Stimulated activated CD4-positive, alpha-beta T cell treated with anti-CD3 and anti-CD28 coated beads, TNF-alpha, amount 100 ng/mL, for 4 hours (primary cell): Measurements from ENCODE around the gene HCAR3.
"Not testable (repeated sequence)": the region's sequence is repeated elsewhere in the genome, so short reads cannot be mapped to it uniquely, and the experiment has no call there.

Experiments
- DNase-seq, 3 experiments: peaks; one replicate each; pipeline ENCODE4 v3.0.0-alpha.2; 2020; ENCODE audit warnings: low read depth in 3 of 3

HCAR3 gene

GRCh38 chr12:122716658-122717057, at the start of gene HCAR3:
TSS of gene HCAR3 (minus strand) at chr12:122716811. CDS start at chr12:122716737, 74 bp downstream.
- DNase-seq = not testable (repeated sequence)

GRCh38 chr12:122757568-122757967, 41.0 kb upstream of the HCAR3 start:
- no peak for DNase-seq

DNA sequence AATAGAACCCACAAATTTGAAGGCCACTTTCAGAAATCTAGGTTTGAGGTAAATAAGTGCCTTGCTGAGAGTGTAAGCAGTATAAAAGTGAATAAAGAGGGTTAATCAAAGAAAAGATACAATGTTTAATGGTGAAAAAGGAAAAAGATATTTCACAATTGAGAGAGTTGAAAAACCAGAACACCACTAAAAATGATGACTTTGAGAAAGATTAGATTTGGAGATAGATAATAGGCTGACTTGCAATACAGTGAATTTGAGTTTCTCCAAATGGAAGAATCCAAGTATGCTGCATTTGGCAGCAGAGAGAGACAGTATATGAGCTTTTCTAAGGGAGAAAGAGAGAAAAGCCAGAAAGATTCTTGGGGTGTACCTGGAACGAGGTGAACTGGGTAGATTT, 38.2 kb upstream of the HCAR3 start:
- DNase-seq = no peak

DNA sequence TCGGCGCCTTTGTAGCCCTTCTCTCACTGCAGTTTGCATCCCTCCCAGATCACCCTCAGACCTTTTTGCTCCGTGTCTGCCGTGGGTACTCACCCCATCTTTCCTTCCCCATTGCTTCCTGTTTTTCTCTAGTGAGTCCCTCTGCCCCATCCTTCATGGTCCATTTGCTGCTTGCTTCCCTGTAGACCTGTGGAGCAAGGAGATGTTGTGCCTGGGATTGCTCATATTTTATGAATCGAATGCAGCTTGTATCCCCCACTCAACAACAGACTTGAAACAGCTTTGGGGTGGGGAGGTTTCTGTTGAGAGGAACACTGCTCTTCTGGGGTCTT, 36.7 kb upstream of the HCAR3 start:
- no peak for DNase-seq

DNA sequence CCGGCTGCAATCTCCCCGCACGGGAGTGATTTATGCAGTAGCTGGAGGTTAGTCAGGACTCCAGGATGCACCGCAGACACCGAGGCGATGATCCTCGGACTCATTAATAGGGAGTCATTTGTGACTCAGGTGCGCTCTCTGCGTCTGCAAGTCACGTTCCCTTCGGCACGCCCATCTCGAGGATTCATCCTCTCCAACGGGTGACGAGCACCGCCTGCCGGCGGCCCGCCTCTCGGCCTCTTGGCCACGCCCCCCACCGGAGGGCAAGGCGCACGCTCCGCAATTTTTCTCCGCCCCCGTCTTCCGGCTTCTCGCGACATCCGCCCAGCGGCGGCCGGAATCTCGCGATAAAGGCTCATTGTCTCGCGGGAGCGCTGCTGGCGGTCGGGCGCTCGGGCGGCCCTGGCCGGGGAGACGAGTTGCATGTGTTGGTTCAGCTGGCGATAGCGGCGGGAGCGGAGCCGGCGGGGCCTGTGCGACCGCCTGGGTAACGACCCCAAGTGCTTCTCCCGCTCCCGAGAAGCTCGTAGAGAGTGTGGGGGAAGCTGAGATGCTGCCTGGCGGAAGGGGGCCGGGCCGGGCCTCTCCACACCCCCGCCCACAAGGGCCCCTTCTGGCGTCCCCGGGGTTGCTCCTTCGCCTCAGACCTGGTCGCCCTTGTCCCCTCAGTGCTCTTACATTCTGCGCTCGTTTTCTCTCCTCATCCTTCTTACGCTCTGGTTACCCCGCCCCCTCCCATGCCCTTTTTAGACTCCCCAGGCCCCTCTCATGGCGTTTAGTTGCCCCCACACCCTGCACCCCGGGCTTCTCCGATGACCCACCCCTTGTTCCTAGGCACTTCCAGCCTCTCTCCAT, 36.1 kb upstream of the HCAR3 start, which contains the start of gene DENR:
Gene DENR, plus strand, starts transcription at position 361 of the 855 bp plus-strand sequence. CDS start 878 bp downstream, outside the sequence.
- DNase-seq = peak; percentile 99 to 100 (median 99)

- DNase-seq = not testable (repeated sequence)
These were observed 34.3 kb upstream of the HCAR3 start for GRCh38 chr12:122750781-122751515.

DNA sequence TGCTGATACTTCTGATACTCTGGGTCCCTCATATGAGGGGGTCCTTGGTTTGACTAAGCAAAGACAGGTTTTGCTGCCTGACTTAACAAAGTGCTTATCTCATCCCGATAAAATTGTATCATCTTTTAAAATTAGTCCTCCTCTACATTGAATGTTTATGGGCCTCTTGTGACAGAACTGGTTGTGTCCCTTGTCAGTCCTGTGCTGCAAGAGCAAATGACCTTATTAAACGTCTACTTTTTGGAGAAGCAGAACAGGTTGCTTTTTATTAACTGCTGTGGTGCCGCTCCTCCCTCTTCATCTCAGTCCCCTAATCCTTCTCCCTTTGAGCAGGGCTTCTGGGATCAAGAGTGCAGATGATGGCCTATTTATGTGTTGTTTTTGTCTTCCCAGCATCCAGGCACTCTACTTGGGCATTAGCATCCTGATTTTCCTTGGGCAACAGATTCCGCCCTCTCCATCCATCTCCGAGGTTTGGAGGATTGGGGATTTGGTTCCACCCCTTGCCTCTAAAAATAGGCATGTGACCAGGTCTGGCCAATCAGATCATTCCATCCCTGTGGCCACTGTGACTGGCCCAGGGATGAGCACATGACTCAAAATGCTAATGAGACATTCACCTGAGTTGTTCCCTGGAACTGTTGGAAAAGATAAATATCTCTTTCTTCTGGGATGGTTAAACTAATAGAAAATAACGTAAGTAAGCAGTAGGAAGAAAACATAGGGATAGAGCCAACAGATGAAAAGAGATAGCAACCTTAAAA, 33.1 kb upstream of the HCAR3 start:
- DNase-seq = no peak

GRCh38 chr12:122747224-122748135, 30.9 kb upstream of the HCAR3 start:
- DNase-seq = no peak

DNA sequence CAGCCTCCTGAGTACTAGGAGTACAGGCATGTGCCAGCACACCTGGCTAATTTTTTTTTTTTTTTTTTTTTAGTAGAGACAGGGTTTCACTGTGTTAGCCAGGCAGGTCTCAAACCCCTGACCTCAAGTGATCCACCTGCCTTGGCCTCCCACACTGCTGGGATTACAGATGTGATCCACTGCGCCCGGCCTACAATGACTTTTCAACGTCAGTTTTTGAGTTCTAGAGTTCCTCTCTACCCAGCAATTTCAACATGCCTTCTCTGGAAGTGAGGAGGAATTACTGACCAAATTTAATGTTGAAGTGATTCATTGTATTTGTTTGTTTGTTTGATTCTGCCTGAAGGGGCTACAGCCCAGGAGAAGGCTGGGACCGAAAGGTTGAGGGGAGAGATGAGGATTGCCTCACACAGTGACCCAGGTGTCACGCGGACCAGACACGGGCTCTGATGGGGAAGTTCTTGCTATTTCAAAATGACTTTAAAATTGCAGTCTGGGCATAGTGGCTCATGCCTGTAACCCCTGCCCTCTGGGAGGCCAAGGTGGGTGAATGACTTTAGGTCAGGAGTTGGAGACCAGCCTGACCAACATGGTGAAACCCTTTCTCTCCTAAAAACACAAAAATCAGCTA, 27.4 kb upstream of the HCAR3 start:
- DNase-seq = no peak

DNA sequence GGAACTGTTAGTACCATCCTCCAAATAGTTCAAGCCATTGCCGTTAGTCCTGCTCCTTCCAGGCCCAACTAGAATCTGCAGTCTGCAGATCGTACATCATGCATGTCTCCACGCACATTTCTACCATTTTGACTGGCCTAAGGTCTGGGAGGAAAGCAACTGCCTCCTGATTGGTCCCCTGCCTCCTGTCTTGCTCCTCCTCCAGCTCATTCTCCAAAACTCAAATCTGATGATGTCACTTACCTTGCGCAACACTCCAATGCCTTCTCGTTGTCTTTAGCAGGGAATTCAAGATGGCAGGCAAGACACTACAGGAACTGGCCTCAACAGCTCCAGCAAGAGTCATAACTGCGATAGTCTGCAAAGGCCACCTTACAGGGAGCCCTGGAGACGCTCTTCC, 23.7 kb upstream of the HCAR3 start:
- DNase-seq = no peak

GRCh38 chr12:122738571-122738970, 22.0 kb upstream of the HCAR3 start:
- no peak for DNase-seq

GRCh38 chr12:122732611-122733010, 16.0 kb upstream of the HCAR3 start:
- DNase-seq = no peak

GRCh38 chr12:122732170-122732569, 15.6 kb upstream of the HCAR3 start:
- DNase-seq = no peak

DNA sequence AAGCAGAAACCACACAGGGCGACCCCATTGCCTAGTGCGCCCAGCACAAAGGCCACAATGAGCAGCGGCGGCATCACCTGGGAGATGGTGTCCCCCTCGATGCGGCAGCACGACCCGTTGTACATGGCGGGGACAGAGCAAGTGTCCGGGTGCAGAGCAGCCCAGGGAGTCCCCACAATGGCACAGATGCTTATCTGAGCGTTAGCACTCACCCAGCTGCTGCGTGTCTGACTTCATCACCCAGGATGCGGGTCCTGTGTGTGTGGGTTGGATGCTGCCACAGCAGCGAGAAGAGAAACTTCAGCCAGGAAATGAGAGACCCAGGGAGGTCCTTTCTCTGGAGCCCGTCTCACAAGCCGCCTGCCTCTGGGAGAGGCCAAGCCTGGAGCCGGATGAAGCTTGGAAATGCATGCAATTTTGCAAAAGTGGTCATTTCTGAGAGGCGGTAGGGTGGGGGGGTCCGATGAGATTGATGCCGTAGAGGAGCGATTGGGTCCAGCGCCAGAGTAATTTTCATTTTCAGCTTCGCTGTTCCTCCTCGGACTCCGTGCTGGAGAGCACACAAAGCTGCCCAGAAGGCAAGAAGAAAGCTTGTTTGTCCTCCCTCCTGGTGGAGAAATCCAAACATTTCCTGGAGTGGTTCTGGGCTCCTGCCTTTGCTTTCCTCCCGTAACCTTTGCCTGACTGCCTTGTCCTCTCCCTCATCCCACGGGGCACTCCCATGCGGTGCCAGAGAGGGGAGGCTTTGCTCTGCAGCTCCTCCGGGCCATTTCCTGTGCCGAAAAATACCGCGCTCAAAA, 13.8 kb upstream of the HCAR3 start, which contains the start of gene HCAR1:
Gene HCAR1, minus strand, starts transcription at position 630 of the 800 bp plus-strand sequence. Its CDS starts 505 bp downstream, at position 125.
- DNase-seq = peak in 2 of 3 experiments; percentile 22 to 33

DNA sequence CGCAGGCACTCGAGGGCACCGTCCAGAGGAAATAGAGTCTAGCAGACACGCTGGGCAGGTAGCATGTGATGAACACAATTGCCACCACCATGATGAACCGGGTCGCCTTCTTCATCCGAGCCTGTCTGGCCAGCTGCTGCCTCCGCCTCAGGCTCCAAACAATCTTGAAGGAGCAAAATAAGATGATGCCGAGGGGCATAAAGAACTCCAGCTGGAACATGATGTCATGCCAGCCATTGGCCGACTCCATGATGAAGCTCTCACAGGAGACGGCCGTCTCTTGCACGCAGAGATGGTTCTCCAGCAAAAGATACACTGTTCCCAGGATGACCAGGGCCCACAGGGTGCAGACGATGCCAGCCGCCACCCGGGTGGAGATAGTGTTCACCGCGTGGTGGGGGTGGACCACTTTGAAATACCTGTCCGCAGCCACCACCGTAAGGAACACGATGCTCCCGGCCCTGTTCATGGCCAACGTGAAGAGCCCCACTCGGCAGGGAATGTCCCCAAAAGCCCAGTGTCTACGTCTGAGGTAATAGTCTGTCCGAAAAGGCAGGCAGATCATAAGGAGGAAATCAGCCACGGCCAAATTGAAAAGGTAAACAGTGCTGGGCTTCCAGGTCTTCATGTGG, 13.1 kb upstream of the HCAR3 start:
- DNase-seq = no peak

GRCh38 chr12:122726080-122726558, 9.5 kb upstream of the HCAR3 start:
- DNase-seq = peak in 1 of 3 experiments; percentile 12

- no peak for DNase-seq
These were observed 9.0 kb upstream of the HCAR3 start for GRCh38 chr12:122725452-122726079.

DNA sequence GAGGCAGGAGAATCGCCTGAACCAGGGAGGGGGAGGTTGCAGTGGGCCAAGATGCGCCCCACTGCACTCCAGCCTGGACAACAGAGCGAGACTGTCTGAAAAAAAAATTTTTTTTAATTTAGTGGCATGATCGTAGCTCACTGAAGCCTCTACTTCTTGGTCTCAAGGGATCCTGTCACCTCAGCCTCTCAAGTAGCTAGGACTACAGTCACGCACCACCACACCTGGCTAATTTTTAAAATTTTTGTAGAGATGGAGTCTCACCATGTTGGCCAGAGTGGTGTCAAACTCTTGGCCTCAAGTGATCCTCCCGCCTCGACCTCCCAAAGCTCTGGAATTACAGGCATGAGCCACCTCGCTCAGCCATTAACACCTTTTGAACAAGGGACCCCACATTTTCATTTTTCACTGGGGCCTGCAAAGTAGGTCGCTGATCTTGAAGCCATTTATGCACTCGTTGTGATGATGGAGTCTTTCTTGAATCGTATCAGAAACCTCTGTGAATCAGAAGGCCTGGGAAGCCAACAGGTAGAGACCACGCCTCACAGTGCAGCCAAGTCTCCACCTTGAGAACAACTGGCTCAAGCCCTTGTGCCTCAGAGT, 8.1 kb upstream of the HCAR3 start:
- DNase-seq = no peak
